Stomach (tissue), 9 donors: ENCODE results near the gene GRSF1. TPM values are rescaled to one million over a fixed set of nuclear protein-coding genes. Genes with fewer than 3 reads are reported as not detected.

ENCODE experiments used
- DNase-seq, 2 donors: peaks; one replicate each; pipeline versions ENCODE4 v3.0.0 to v3.0.0-alpha.2; 2013 to 2019
- H3K27ac ChIP-seq, 5 donors: fragments of 200-600 bp in 4 of 5; sonication (generic) in 4 of 5; one replicate each; pipeline ENCODE4 v1.5.1; 2013 to 2019; ENCODE audit warnings: mild to moderate bottlenecking in 1 of 5, moderate library complexity in 1 of 5
- H3K27me3 ChIP-seq, 3 donors: fragments of 200-600 bp; sonication (generic); one replicate each; pipeline ENCODE4 v1.5.1; 2017 to 2019; ENCODE audit warnings: mixed run types in 1 of 3
- H3K36me3 ChIP-seq, 4 donors: fragments of 200-600 bp; sonication (generic); 1 replicate in 3 of 4; 2 replicates in 1 of 4; pipeline ENCODE4 v1.5.1; 2016 to 2019
- H3K4me1 ChIP-seq, 4 donors: fragments of 200-600 bp; sonication (generic); one replicate each; pipeline ENCODE4 v1.5.1; 2016 to 2019
- H3K4me3 ChIP-seq, 4 donors: fragments of 200-600 bp; sonication (generic) in 3 of 4; one replicate each; pipeline ENCODE4 v1.5.1; 2016 to 2019; ENCODE audit warnings: mild to moderate bottlenecking in 1 of 4
- H3K9me3 ChIP-seq, 4 donors: fragments of 200-600 bp; sonication (generic); one replicate each; pipeline ENCODE4 v1.5.1; 2016 to 2019
- EP300 ChIP-seq: sonication (generic); formaldehyde crosslinking; IDR thresholded peaks from one replicate; pipeline ENCODE4 v1.6.1; 2017; ENCODE audit warnings: antibody characterized with exemption
- POLR2A ChIP-seq, 4 donors: fragments of 450-650 bp; IDR thresholded peaks; one replicate each; pipeline ENCODE4 v1.6.1; 2016; ENCODE audit warnings: antibody characterized with exemption in 4 of 4, control low read depth in 2 of 4, mild to moderate bottlenecking in 1 of 4, moderate library complexity in 1 of 4
- POLR2AphosphoS5 ChIP-seq, 3 donors: sonication (generic); formaldehyde crosslinking; IDR thresholded peaks; one replicate each; pipeline ENCODE4 v1.6.1; 2016; ENCODE audit warnings: antibody characterized with exemption in 3 of 3
- WGBS, 5 donors: extraction: QIAGEN DNeasy Blood & Tissue Kit in 3 of 5; methylation state at CpG; one replicate each; pipeline versions ENCODE4 v1.1.5 to v1.1.7; 2013 to 2018; 5-methylcytosine and 5-hydroxymethylcytosine counted together
- intact Hi-C: fragments of 100-400 bp; cut with DNase I; formaldehyde crosslinking; loops from one replicate; pipeline ENCODE4 v1.15.1; 2023; ENCODE audit warnings: low total_unique reads
- polyA plus RNA-seq, 3 donors: library from polyadenylated mRNA; stranded (reverse); fragments of 200-250 nt; gene quantifications; one replicate each; pipeline ENCODE4 v1.2.3, GENCODE V29; 2013
- total RNA-seq, 5 donors: library from RNA; depleted of rRNA; stranded (reverse); fragments of >200 nt; gene quantifications; one replicate each; pipeline versions ENCODE4 v1.1.0 to v1.2.3, GENCODE V29; 2014 to 2016
- TF ChIP-seq, protein P1 (sequence below), 7 experiments: fragments of 450-650 bp in 4 of 7; fragments of 200-600 bp in 3 of 7; sonication (generic) in 3 of 7; IDR thresholded peaks; one replicate each; pipeline ENCODE4 v1.5.1; 2016 to 2019; ENCODE audit warnings: antibody characterized with exemption in 7 of 7, control low read depth in 2 of 7, mild to moderate bottlenecking in 1 of 7
- donor health status: healthy with polysubstance abuse.
- donor health status: Bipolar disorder and iron deficiency.
- donor health status: healthy.

The GRSF1 gene
- total and polyA plus RNA-seq, 8 donors = 24.0 to 86.5 (median 56.4) TPM

DNA sequence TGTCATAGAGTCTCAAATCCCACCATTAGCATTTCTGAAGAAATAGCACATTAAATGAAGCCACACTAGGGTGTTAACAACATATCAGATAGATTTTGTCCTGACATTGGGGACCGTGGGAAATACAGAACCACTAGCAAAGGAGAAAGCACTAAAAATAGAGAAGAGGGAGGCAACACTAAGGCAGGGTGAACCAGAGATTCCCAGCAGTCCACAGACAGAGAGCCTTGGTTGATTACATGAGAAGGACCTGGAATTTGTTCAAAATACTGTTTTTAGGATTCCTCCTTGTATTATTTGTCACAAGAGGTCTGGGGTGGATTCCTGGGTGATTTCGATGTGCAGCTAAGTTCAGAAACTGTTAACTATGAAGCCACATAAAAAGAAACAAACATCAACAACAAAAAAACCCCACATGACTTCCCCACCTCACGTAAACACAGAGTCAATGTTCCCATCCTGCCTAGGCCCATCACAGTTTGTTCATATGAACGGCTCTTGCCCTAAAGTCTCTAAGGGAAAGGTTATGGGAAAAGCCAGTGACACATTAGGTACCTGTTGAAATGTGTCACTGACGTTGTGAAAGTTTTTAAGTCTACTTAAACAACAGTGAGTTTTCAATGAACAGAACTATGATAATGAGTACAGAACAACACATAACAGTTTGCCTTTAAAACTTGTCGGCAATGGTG, 23.6 kb upstream of the GRSF1 start:
- no peak overlapping the region for H3K27ac ChIP-seq
- H3K27me3 ChIP-seq = no peaks in the 10 kb centered on the region
- H3K4me3 ChIP-seq = no peak overlapping the region
- H3K9me3 ChIP-seq = no peaks in the 10 kb centered on the region
- TF ChIP-seq POLR2A (IDR thresholded peaks at IDR 0.05) (no peak), EP300 (no peak), POLR2AphosphoS5 (IDR thresholded peaks at IDR 0.05) (no peak)
- TF ChIP-seq, protein P1, sequence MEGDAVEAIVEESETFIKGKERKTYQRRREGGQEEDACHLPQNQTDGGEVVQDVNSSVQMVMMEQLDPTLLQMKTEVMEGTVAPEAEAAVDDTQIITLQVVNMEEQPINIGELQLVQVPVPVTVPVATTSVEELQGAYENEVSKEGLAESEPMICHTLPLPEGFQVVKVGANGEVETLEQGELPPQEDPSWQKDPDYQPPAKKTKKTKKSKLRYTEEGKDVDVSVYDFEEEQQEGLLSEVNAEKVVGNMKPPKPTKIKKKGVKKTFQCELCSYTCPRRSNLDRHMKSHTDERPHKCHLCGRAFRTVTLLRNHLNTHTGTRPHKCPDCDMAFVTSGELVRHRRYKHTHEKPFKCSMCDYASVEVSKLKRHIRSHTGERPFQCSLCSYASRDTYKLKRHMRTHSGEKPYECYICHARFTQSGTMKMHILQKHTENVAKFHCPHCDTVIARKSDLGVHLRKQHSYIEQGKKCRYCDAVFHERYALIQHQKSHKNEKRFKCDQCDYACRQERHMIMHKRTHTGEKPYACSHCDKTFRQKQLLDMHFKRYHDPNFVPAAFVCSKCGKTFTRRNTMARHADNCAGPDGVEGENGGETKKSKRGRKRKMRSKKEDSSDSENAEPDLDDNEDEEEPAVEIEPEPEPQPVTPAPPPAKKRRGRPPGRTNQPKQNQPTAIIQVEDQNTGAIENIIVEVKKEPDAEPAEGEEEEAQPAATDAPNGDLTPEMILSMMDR (IDR thresholded peaks at IDR 0.05) = no peak
- no peaks in the 10 kb centered on the region for H3K36me3 ChIP-seq
- no peak for DNase-seq
- 51 to 60% (median 57%) methylated on average over 6 of the region's 6 CpGs for WGBS, 5 donors
- no peaks in the 10 kb centered on the region for H3K4me1 ChIP-seq
- intact Hi-C loops = no loop called here

DNA sequence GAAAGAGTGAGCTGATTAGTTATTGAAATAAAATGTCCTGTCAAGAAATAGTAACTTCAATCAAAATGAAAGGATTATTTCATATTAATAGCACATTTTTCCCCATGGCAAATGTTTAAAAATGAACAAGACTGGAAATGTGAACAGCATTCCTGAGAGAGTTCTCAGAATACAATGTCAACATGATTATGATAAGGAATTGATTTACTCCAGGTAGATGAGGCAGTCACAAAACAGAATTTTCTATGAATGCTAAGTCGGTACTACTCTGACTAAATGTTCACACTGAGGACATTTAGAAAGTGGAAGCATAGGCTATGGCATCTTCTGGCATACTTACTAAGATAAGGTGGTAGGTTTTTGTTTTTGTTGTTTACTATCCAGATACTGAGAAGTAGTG, 19.4 kb upstream of the GRSF1 start:
- intact Hi-C loops = no loop called here
- Histone ChIP-seq H3K4me1 (no peaks in the 10 kb centered on the region), H3K27ac (no peak overlapping the region), H3K9me3 (no peaks in the 10 kb centered on the region), H3K27me3 (no peaks in the 10 kb centered on the region), H3K36me3 (no peaks in the 10 kb centered on the region), H3K4me3 (no peak overlapping the region)
- no peak for DNase-seq
- TF ChIP-seq POLR2AphosphoS5 (IDR thresholded peaks at IDR 0.05) (no peak), EP300 (no peak), POLR2A (IDR thresholded peaks at IDR 0.05) (no peak)
- TF ChIP-seq, protein P1 (IDR thresholded peaks at IDR 0.05) = no peak
- WGBS, 5 donors = 29 to 61% (median 40%) methylated on average over 1 of the region's 1 CpG

GRCh38 chr4:70858454-70858853, 18.8 kb upstream of the GRSF1 start:
- no peaks in the 10 kb centered on the region for H3K27me3 ChIP-seq
- WGBS, 5 donors = 78 to 83% (median 82%) methylated on average over 4 of the region's 4 CpGs
- intact Hi-C loops = no loop called here

DNA sequence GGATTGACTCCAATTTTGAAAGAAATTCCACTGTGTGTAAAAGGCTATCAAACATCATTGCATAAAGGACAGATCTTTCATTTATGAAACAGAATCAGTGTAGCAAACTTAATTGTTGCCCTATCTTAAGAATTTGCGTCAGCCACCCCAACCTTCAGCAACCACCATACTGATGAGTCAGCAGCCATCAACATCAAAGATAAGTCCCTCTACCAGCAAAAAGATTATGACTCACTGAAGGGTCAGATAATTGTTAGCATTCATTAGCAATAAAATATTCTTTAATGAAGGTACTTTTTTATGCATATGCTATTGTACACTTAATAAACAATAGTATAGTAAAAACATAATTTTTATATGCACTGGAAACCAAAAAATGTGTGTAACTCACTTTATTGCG, 15.8 kb upstream of the GRSF1 start:
- H3K9me3 ChIP-seq = no peaks in the 10 kb centered on the region
- H3K4me3 ChIP-seq = no peak overlapping the region
- H3K4me1 ChIP-seq = no peaks in the 10 kb centered on the region
- TF ChIP-seq POLR2AphosphoS5 (IDR thresholded peaks at IDR 0.05) (no peak), EP300 (no peak), POLR2A (IDR thresholded peaks at IDR 0.05) (no peak)
- TF ChIP-seq, protein P1 (IDR thresholded peaks at IDR 0.05) = no peak
- H3K27me3 ChIP-seq = no peaks in the 10 kb centered on the region
- no peak for DNase-seq
- 93 to 97% (median 95%) methylated on average over 2 of the region's 2 CpGs for WGBS, 5 donors
- no peak overlapping the region for H3K27ac ChIP-seq
- H3K36me3 ChIP-seq = no peaks in the 10 kb centered on the region
- intact Hi-C loops = no loop called here

More at GRCh38 chr4:70858454-70858853, 18.8 kb upstream of the GRSF1 start:
- no peak for DNase-seq
- Histone ChIP-seq H3K27ac (no peak overlapping the region), H3K36me3 (no peaks in the 10 kb centered on the region), H3K4me1 (no peaks in the 10 kb centered on the region), H3K9me3 (no peaks in the 10 kb centered on the region), H3K4me3 (no peak overlapping the region)
- no peak for TF ChIP-seq POLR2A (IDR thresholded peaks at IDR 0.05)
- no peak for TF ChIP-seq EP300
- TF ChIP-seq POLR2AphosphoS5 (IDR thresholded peaks at IDR 0.05) = no peak
- TF ChIP-seq, protein P1 (IDR thresholded peaks at IDR 0.05) = no peak
